Measurements from ENCODE around the gene MIA2. TPM values are rescaled to one million over a fixed set of nuclear protein-coding genes. Genes with fewer than 3 reads are reported as not detected.

Gene MIA2
- total RNA-seq, 2 donors from 2014 or later = 28.7 to 45.4 TPM

DNA sequence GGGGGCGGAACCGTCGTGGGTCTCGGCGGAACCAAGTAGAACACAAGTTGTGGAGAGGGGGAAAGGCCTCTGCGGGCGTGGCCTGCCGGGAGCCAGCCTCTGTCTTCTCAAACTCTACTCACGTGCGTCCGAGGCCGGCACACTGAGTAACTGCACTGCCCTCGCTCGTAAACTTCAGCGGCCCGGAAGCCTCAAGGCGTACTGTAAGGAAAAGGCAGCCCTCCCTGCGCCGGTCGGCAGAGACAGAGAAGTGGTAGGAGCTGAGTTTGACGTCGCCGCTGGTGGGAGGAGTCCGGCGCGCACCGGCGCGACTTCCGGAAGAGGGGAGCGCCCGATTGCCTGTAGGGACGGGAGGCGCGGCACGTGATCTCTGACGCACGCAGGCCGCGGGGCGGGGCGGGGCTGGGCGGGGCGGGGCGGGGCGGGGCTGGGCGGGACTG lies 198.5 kb downstream of the MIA2 start, which contains the start of gene FBXO33:
Gene FBXO33, minus strand, starts transcription at position 255 of the 440 bp plus-strand sequence. CDS start 271 bp downstream, outside the sequence.
- peak; percentile 97 for DNase-seq (ENCODE audit: low spot score)
- WGBS = 0% methylated on average over 20 of the region's 47 CpGs
- TF ChIP-seq, protein P1, sequence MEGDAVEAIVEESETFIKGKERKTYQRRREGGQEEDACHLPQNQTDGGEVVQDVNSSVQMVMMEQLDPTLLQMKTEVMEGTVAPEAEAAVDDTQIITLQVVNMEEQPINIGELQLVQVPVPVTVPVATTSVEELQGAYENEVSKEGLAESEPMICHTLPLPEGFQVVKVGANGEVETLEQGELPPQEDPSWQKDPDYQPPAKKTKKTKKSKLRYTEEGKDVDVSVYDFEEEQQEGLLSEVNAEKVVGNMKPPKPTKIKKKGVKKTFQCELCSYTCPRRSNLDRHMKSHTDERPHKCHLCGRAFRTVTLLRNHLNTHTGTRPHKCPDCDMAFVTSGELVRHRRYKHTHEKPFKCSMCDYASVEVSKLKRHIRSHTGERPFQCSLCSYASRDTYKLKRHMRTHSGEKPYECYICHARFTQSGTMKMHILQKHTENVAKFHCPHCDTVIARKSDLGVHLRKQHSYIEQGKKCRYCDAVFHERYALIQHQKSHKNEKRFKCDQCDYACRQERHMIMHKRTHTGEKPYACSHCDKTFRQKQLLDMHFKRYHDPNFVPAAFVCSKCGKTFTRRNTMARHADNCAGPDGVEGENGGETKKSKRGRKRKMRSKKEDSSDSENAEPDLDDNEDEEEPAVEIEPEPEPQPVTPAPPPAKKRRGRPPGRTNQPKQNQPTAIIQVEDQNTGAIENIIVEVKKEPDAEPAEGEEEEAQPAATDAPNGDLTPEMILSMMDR (IDR thresholded peaks at IDR 0.05) = peak in 1 of 4 experiments; percentile 6
- no peak for TF ChIP-seq POLR2A (IDR thresholded peaks at IDR 0.05)
- peak; percentile 84 for TF ChIP-seq POLR2AphosphoS5 (IDR thresholded peaks at IDR 0.05)
- H3K27me3 ChIP-seq (replicated peaks; ENCODE audit: insufficient read depth) = no peaks in the 10 kb centered on the region
- no peaks in the 10 kb centered on the region for H3K36me3 ChIP-seq
- peak within 1 kb of the TSS; percentile 98 to 99 for H3K27ac ChIP-seq
- intact Hi-C loops (cut with DNase I) = loop anchor here (2.0 to 5.0 kb wide), 3 partner anchors 165 to 330 kb away; partner anchors contain the start of genes PNN and SEC23A
- H3K4me3 ChIP-seq = peak within 1 kb of the TSS; percentile 88 to 96
- no peaks in the 10 kb centered on the region for H3K4me1 ChIP-seq (replicated peaks)
- no peaks in the 10 kb centered on the region for H3K9me3 ChIP-seq

DNA sequence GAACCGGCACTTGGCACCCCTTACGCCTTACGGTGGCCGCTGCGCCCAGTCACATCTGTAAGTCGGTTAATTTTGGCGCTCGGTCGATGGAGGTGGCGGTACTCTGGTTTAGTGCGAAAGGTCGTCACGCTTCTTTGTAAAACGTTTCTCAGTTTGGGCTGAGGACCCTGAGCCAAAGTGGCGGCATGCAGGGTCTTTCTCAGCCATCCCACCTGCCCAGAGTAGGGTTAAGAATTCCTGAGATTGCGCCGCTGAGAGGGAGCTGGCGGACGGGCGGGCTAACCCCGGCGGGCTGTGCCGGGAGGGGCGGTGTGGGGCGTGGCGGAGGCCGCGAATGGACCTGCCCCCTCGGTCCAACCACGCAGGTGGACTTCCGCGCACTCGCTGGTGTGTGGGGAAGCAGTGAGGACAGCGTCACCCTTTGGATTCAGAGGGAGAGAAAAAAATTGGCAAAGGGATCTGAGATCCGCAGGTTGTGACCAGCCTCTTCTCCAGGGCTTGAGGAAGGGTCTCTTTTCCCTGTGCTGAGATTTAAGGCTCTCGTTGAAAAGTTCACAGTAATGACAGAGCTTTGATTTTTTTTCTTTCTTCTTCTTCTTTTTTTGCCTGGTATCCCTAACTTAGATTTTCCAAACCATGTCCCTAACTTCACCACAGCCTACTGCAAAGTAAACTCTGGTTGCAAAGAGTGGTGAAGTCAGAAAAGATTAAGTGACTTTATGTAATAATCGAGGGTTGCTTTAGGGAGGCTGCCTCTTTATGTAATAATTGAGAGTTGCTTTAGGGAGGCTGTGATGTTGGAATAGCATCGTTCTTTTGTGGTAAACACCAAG lies 199.1 kb downstream of the MIA2 start:
- peak; percentile 94 for DNase-seq (ENCODE audit: low spot score)
- peak overlapping the region; percentile 88 to 96 for H3K4me3 ChIP-seq
- intact Hi-C loops (cut with DNase I) = loop anchor here (2.0 to 5.0 kb wide), 3 partner anchors 166 to 331 kb away; partner anchors contain the start of genes PNN and SEC23A
- H3K27me3 ChIP-seq (replicated peaks; ENCODE audit: insufficient read depth) = no peaks in the 10 kb centered on the region
- H3K9me3 ChIP-seq = no peaks in the 10 kb centered on the region
- H3K27ac ChIP-seq = peak overlapping the region; percentile 98 to 99
- no peaks in the 10 kb centered on the region for H3K4me1 ChIP-seq (replicated peaks)
- no peaks in the 10 kb centered on the region for H3K36me3 ChIP-seq
- TF ChIP-seq, protein P1 (IDR thresholded peaks at IDR 0.05) = peak in 2 of 4 experiments; percentile 40 to 43
- peak; percentile 84 for TF ChIP-seq POLR2A (IDR thresholded peaks at IDR 0.05)
- peak; percentile 87 for TF ChIP-seq POLR2AphosphoS5 (IDR thresholded peaks at IDR 0.05)
- under 1% methylated on average over 35 of the region's 38 CpGs for WGBS

DNA sequence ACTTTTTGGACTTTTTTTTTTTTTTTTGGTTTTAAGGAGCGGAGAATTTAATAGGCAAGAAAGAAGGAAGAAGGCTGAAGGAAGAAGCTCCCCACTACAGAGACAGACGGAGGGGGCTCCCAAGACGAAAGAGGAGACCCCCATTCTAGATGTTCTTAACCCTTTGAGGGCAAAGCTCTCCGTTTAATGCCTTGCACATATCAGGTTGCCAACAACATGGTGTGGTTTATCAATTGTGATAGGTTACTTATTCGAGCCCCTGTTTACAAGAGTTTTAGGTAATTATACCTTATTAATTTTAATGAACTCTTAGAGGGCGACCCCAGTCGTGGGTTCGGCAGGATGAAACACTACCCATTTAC lies 199.7 kb downstream of the MIA2 start:
- WGBS = 6% methylated on average over 8 of the region's 8 CpGs
- H3K36me3 ChIP-seq = no peaks in the 10 kb centered on the region
- H3K27me3 ChIP-seq (replicated peaks; ENCODE audit: insufficient read depth) = no peaks in the 10 kb centered on the region
- intact Hi-C loops (cut with DNase I) = loop anchor here (2.0 to 5.0 kb wide), 3 partner anchors 166 to 331 kb away; partner anchors contain the start of genes PNN and SEC23A
- TF ChIP-seq POLR2A (IDR thresholded peaks at IDR 0.05) = no peak
- no peak for TF ChIP-seq POLR2AphosphoS5 (IDR thresholded peaks at IDR 0.05)
- TF ChIP-seq, protein P1 (IDR thresholded peaks at IDR 0.05) = no peak
- H3K4me3 ChIP-seq = peak overlapping the region; percentile 88 to 96
- DNase-seq (ENCODE audit: low spot score) = no peak
- H3K9me3 ChIP-seq = no peaks in the 10 kb centered on the region
- no peaks in the 10 kb centered on the region for H3K4me1 ChIP-seq (replicated peaks)
- peak overlapping the region; percentile 98 to 99 for H3K27ac ChIP-seq

DNA sequence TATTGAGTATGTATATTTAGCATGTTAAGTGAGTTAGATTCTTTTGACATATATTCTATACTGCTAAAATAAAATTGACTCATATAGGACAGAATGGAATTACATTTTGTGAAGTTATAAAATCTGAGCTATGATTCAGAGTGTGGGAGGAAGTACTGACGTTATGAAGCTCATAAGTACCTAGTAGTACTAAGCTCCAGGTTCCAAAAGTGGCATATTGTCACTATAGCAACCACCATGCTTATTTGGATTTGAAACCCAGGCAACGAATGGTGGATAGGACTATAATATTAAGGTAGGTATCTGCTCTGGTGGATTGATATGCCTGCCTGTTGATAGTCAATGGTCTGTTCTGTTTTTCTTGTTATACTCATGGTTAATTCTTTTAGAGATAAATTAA lies 200.7 kb downstream of the MIA2 start:
- no peaks in the 10 kb centered on the region for H3K36me3 ChIP-seq
- no peak overlapping the region for H3K27ac ChIP-seq
- H3K4me3 ChIP-seq = no peak overlapping the region
- intact Hi-C loops (cut with DNase I) = loop anchor here (5.0 kb wide), 2 partner anchors 167 to 332 kb away; partner anchors contain the start of gene SEC23A
- no peaks in the 10 kb centered on the region for H3K4me1 ChIP-seq (replicated peaks)
- no peaks in the 10 kb centered on the region for H3K27me3 ChIP-seq (replicated peaks; ENCODE audit: insufficient read depth)
- whole genome bisulfite sequencing = 72% methylated on average over 2 of the region's 2 CpGs
- no peaks in the 10 kb centered on the region for H3K9me3 ChIP-seq
- TF ChIP-seq, protein P1 (IDR thresholded peaks at IDR 0.05) = no peak
- no peak for TF ChIP-seq POLR2AphosphoS5 (IDR thresholded peaks at IDR 0.05)
- no peak for TF ChIP-seq POLR2A (IDR thresholded peaks at IDR 0.05)
- no peak for DNase-seq (ENCODE audit: low spot score)

All from prostate gland (tissue), 2 donors.